Measurements from ENCODE around the gene KLHDC8B. TPM values are rescaled to one million over a fixed set of nuclear protein-coding genes. Genes with fewer than 3 reads are reported as not detected.

KLHDC8B gene
- 36.5 TPM for total RNA-seq

GRCh38 chr3:49171119-49171774, at the start of gene KLHDC8B:
Gene KLHDC8B, plus strand, starts transcription at chr3:49171598. Its CDS starts 1,172 bp downstream, at chr3:49172770.
- peak; percentile 87 for DNase-seq (ENCODE audit: low spot score)

GRCh38 chr3:49122022-49122421, 49.4 kb upstream of the KLHDC8B start:
- no peak for DNase-seq (ENCODE audit: low spot score)

GRCh38 chr3:49122451-49122850, 48.9 kb upstream of the KLHDC8B start:
- DNase-seq (ENCODE audit: low spot score), result no peak

GRCh38 chr3:49122886-49123545, 48.4 kb upstream of the KLHDC8B start:
- DNase-seq (ENCODE audit: low spot score), result no peak

- DNase-seq (ENCODE audit: low spot score), result no peak
Observed at GRCh38 chr3:49123687-49124086, 47.7 kb upstream of the KLHDC8B start.

- no peak for DNase-seq (ENCODE audit: low spot score)
Observed at GRCh38 chr3:49124203-49124602, 47.2 kb upstream of the KLHDC8B start.

GRCh38 chr3:49124991-49125670, 46.3 kb upstream of the KLHDC8B start:
- no peak for DNase-seq (ENCODE audit: low spot score)

GRCh38 chr3:49131040-49131439, 40.4 kb upstream of the KLHDC8B start:
- DNase-seq (ENCODE audit: low spot score), result no peak

GRCh38 chr3:49131576-49131975, 39.8 kb upstream of the KLHDC8B start:
- DNase-seq (ENCODE audit: low spot score), result no peak

- no peak for DNase-seq (ENCODE audit: low spot score)
Observed at GRCh38 chr3:49132073-49132436, 39.3 kb upstream of the KLHDC8B start.

- peak; percentile 62 for DNase-seq (ENCODE audit: low spot score)
Observed at GRCh38 chr3:49132437-49133225, 38.8 kb upstream of the KLHDC8B start, which contains the start of gene LAMB2. Gene LAMB2, minus strand, starts transcription at chr3:49133050. Its CDS starts 183 bp downstream, at chr3:49132867.

GRCh38 chr3:49133226-49133951, 38.0 kb upstream of the KLHDC8B start:
- peak; percentile 85 for DNase-seq (ENCODE audit: low spot score)

GRCh38 chr3:49134471-49135265, 36.7 kb upstream of the KLHDC8B start:
- DNase-seq (ENCODE audit: low spot score), result no peak

- no peak for DNase-seq (ENCODE audit: low spot score)
Observed at GRCh38 chr3:49135499-49135898, 35.9 kb upstream of the KLHDC8B start.

GRCh38 chr3:49140080-49140479, 31.3 kb upstream of the KLHDC8B start:
- no peak for DNase-seq (ENCODE audit: low spot score)

- DNase-seq (ENCODE audit: low spot score), result no peak
Observed at GRCh38 chr3:49148159-49148558, 23.2 kb upstream of the KLHDC8B start.

- no peak for DNase-seq (ENCODE audit: low spot score)
Observed at GRCh38 chr3:49151610-49152009, 19.8 kb upstream of the KLHDC8B start.

GRCh38 chr3:49153349-49153912, 18.0 kb upstream of the KLHDC8B start:
- no peak for DNase-seq (ENCODE audit: low spot score)

- no peak for DNase-seq (ENCODE audit: low spot score)
Observed at GRCh38 chr3:49157289-49157688, 14.1 kb upstream of the KLHDC8B start.

- no peak for DNase-seq (ENCODE audit: low spot score)
Observed at GRCh38 chr3:49158103-49158709, 13.2 kb upstream of the KLHDC8B start.

All from ureter (tissue), 1 donor.